Fibroblast of the conjunctiva (primary cell): Measurements from ENCODE around the gene IL1RAPL1.
A peak's percentile ranks its signal among the peaks of the same experiment; 100 is the strongest.
"Not testable (repeated sequence)": the region's sequence is repeated elsewhere in the genome, so short reads cannot be mapped to it uniquely, and the experiment has no call there.

ENCODE experiments used
- DNase-seq: peaks from one replicate; pipeline ENCODE4 v3.0.0-alpha.2; 2010; ENCODE audit warnings: low read depth

IL1RAPL1 gene

GRCh38 chrX:29274517-29274916, 687.3 kb downstream of the IL1RAPL1 start:
- DNase-seq, result no peak

- no peak for DNase-seq
Observed at GRCh38 chrX:29275928-29276327, 688.7 kb downstream of the IL1RAPL1 start.

DNA sequence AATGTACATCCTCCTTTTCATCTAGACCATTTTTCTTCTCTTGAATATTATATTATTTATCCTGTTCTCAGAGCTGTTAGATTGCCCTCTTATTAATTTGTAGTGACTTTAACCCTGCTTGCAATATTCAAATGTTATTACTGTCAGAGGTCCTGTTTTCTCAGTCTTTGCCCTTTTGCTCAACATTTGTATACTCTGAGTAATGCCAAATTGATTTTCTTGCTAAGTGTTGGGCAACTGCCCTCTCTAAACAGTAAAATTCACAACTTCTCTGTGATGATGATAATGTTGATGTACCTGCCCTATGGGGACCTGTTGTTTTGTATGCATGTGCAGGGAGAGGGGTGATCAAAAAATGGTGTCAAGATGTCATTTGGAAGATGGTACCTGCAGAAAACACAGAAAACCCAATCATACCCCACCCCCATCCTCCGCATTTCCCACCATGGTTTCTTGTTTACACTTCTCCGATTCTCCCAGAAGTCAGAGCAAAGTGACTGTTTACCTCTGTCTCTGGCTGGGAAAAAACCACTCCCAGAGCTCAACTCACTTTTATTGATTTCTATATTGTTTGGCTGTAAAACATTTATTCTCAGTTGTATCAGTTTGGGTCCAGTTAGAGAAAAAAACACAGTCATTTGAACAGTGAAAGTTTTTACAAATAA, 694.0 kb downstream of the IL1RAPL1 start:
- DNase-seq, result no peak

DNA sequence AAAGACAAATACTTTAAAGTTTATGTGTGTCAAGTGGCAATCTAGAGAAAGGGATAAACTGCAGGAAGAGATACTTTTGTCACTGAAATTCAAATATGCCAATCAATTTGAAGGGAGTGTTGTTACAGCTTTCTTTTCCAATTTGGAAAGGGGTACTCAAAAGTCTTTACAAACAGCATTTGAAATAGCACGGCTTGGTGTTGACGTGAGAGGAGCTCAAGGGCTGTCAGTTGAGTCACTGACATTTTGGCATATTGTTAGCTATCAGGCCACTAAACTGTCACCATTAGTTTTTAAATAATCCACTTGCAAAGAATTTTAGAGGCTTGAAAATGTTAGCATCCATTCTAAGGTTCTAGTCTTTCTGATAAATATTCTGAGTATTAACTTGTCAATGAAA, 698.4 kb downstream of the IL1RAPL1 start:
- DNase-seq, result no peak

DNA sequence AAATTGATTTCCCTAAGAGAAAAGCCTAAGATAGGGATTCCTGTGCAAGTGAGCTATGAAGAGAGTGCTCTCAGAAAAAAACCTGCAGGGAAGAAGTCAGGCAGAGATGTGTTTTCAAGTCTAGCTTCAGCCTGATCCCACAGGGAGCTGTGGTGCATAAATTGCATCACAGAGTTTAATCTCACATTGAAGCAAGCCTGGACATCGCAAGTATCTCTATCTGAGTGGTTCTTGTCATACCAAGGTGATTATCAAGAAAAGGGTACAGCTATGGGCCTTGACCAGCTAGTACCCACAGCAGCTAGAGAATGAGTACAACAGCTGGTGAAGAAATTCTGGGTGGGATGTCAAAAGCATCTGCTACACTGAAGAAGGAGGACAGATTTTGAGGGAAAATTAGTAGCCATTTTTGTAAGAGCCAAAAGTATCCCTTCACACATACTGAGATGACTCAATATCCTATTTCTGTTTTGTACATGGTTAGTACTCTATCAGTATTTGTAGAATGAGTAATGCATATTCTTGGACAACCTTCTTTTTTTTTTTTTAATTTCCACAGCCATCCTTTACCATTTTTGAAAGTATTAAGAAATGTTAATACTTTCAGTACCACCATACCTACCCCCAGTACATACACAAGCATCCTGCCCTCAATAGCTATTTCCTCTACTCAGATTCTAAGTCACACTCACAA, 708.9 kb downstream of the IL1RAPL1 start:
- peak; percentile 3 for DNase-seq

DNA sequence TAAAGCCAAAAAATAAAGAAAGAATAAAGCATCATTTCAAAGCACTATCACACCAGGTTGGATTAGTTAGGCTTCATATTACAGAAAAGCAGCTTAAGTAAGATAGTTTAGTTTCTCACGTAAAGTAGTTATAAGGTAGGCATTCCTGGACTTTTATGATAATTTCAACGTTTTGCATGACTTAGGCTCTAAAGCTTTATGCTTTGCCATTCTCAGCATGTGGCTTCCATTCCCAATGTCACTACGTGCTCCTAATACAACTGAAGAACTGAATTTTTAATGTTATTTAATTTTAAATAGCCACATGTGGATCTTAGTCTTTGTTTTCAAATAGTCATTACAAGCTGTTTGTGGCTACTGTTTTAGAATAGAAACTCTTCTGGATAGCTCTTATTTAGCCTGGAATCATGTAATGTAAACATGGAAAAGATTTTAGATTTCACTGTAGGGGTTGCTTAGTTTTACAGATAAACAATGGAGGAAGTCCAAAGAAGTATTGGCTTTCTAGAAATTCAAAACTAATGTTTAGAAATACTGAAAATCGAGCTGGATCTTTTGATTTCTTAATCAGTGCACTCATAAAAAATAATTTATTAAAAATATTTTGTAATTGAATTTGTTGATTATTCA, 710.0 kb downstream of the IL1RAPL1 start:
- DNase-seq, result no peak

- DNase-seq, result no peak
Observed at GRCh38 chrX:29299684-29300083, 712.4 kb downstream of the IL1RAPL1 start.

DNA sequence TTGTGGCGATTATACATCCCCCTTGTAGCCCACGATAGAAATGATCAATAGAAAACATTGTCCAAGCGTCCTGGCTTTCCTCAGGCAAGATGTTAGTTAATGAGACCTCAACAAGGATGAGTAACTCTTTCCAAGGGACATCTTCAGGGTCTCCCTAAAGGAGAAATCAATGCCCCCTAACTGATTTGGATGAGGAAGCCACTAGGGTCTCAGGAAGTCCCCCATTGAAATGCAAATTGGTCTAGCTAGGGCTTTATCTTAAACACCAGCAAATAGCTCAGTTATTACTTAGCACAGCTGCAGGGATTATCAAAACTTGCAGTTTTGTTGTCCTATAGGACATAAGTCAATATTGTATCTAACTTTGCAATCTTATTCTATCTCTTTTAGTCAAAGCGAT, 721.5 kb downstream of the IL1RAPL1 start:
- no peak for DNase-seq

- DNase-seq, result no peak
Observed at GRCh38 chrX:29315931-29316330, 728.7 kb downstream of the IL1RAPL1 start.

DNA sequence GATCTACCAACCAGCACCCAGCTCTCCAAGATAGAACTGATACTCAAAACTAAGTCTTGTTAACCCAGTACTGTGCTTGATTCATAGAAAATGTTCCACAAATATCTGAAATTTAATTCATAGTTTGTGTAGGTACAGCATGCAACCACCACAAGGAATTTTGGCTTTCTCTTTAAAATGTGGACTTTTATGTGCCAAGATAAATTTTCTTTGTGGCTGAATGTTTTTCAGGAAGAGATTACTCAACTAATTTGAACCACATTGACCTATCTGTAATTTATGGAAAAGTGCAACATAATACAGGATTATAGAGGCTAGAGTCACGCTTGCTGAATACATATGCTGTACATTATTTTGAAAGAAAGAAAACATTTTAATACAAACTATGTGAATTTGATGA, 730.8 kb downstream of the IL1RAPL1 start:
- peak; percentile 28 for DNase-seq

GRCh38 chrX:29332429-29332828, 745.2 kb downstream of the IL1RAPL1 start:
- not testable (repeated sequence) for DNase-seq

DNA sequence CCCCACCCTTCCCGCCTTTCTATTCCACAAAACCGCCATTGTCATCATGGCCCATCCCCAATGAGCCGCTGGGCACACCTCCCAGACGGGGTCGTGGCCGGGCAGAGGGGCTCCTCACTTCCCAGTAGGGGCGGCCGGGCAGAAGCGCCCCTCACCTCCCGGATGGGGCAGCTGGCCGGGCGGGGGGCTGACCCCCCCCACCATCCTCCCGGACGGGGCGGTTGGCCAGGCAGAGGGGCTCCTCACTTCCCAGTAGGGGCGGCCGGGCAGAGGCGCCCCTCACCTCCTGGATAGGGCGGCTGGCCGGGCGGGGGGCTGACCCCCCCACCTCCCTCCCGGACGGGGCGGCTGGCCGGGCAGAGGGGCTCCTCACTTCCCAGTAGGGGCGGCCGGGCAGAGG, 745.8 kb downstream of the IL1RAPL1 start:
- not testable (repeated sequence) for DNase-seq

DNA sequence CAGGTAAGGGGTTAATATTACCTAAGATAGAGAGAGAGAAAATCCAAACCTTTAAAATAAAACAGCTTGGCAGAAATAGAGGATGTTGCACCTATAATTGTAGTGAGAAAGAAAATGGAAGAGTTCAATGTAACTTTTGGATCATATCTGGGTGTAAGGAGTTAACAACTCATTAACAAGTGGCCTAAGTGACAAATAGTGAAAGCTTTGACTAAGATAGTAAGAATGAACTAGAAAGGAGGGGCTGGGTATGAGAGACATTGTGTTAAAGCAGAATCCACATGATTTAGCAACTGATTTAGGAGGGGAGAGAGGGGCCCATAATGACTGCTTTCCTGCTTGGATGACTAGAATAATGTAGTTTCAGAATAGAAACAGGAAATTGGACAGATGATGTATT, 761.0 kb downstream of the IL1RAPL1 start:
- no peak for DNase-seq

GRCh38 chrX:29359276-29359675, 772.0 kb downstream of the IL1RAPL1 start:
- DNase-seq, result no peak

DNA sequence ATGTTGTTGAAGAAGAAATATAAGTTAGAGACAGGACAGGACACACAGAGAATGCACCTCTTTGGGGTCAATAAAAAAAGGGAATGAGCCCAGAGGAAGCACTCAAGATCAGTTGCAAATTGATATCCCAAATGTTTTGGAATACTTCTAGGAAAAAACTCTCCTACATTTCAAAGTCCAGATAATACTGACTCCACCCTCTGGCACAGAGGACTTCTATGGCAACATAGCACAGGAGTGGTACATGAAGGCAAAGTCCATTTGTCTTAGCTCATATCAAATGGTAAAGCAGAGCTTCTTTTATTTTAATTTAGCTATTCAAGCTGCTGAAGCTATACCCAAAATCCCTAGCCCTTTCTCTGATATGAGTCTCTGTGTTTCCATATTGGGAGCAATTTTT, 787.5 kb downstream of the IL1RAPL1 start:
- not testable (repeated sequence) for DNase-seq

DNA sequence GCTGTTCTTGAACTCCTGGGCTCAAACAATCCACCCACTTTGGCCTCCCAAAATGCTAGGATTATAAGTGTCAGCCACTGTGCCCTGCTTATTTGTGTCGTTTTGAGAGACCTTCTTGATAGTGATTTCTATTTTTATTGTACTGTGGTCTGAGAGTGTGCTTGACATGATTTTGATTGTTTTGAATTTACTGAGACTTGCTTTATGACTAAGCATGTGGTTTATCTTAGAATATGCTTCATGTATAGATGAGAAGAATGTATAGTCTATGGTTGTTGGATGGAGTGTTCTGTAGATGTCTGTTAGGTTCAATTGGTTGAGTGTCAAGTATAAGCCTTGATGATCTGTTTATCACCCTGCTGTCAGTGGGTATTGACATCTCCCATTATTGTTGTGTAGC, 789.3 kb downstream of the IL1RAPL1 start:
- no peak for DNase-seq

- DNase-seq, result no peak
Observed at GRCh38 chrX:29382811-29383210, 795.6 kb downstream of the IL1RAPL1 start.

- DNase-seq, result no peak
Observed at GRCh38 chrX:29388509-29388908, 801.3 kb downstream of the IL1RAPL1 start.

DNA sequence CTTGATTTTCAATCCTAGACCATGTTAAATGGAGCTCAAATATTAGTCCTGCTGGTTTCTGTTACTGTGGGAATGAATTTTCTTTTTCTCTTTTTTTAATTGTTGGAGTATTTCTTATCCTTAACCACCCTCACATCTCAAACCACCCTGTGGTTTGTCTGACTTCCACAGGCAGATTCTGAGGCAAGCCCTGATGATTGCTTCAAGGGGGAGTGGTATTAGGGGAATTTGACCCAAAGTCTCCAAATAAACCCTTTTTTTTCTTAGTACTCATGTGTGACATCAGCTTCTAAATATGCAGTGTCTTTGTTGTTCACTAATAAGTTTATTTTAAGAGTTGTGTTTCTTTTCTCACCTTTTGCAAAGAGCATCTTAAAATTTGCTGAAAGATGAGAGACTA, 810.3 kb downstream of the IL1RAPL1 start:
- no peak for DNase-seq

GRCh38 chrX:29407357-29407756, 820.1 kb downstream of the IL1RAPL1 start:
- DNase-seq, result no peak

DNA sequence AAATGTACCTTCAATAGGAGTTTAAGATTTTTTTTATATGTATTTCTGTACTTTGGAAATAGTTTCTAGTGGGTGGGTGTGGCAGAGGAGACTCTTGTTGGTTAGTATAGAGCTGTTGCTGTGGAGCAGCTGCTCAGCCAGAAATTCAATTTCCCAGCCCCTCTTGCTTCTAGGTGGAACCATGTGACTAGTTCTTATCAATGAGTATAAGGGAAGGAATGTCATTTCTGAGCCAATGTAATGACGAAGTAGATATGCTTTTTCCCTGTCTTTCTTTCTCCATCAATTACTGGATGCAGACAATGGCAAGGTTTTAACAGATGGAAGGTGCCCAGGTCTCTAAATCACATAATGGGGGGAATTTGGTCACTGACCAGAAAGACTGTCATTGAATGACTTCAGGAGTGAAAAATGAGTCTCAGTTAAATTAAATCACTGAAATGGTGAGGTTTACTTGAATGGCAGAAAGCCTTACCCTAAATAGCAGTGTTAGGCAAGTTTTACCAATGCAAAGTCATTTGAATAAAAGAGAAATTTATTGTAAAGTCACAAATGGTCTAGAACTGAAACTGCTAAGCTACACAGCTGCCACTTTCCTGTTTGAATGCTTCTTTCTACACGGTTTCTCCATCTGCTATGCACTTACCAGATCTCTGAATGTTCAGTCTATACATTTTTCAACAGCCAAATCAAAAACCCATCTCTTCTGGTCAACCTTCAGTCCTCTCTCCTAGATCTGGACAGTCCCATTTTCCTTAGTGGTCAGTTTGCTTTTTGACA, 832.7 kb downstream of the IL1RAPL1 start:
- DNase-seq, result no peak

DNA sequence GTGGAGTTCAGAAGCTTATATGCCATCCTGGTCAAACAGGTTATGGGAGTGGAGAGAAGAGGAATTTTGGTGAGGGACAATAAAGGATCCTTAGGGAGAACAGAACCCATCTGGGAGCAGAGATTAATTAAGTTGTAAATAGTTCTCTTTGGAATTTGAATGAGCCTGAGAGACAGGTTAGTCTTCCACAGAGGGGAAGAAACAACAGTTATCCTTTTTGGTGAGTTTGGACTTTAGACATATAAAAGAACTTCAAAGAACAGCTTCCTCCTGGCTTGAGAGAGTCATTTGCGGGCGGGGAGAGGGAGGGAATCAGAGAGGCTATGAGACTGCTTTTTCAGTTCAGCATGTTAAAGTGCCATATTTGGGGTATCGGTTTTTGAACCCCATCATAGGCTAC, 834.8 kb downstream of the IL1RAPL1 start:
- no peak for DNase-seq

GRCh38 chrX:29431895-29432294, 844.6 kb downstream of the IL1RAPL1 start:
- DNase-seq, result no peak
